ENCODE results near the gene OXTR.

OXTR gene

DNA sequence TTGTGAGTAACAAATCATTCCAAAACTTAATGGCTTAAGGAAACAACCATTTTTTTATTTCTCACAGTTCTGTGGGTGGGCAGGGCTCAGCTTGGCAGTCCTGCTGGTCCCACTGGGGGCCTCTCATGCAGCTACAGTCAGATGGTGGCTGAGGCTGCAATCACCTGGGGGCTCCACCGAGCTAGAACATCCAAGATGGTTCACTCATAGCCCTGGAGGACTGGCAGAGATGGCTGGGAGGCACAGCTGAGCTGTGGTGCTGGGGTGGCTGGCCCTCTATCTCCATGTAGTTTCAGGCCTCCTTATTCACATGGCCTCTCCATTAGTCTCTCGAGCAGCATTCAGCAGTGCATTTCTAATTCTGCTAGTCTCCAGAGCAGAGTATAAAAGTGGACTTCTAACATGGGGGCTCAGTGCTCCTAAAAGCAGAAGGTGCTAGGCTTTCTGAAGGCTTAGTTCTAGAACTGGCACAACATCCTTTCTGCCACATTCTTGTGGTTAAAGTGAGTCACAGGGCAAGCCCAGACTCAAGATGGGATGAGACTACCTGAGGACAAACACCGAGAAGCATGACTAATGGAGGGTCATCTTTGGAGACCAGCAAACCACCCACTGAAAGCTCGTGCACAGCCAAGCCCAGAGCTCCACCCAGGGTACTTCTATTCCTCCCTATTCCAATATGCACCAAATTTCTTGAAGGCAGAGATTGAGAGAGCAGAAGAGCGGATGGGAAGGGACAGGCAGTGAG lies 29.5 kb downstream of the OXTR start:
- Histone ChIP-seq H3K36me3 (ENCODE audit: control insufficient read depth in 2 of 2, insufficient read depth in 1 of 2, low read length in 2 of 2) (no peaks in the 10 kb centered on the region), H3K4me3 (ENCODE audit: low read depth, low read length) (no peak overlapping the region), H3K4me1 (ENCODE audit: control insufficient read depth, insufficient read depth, low read length) (peaks cover 11% of the 10 kb centered on the region; the same call in 1 of the 2 replicates), H3K27ac (ENCODE audit: extremely low read depth, low read depth, low read length) (no peak overlapping the region), H3K9me3 (ENCODE audit: control insufficient read depth, insufficient read depth, low read depth, low read length) (no peaks in the 10 kb centered on the region)
- ChIA-PET CTCF (interaction anchor here (0.6 to 3.2 kb wide), 6 partner anchors 26 to 982 kb away, joined by 3 to 25 read pairs (median 3); partner anchors contain the start of gene OXTR), POLR2A (interaction anchor here (1.0 to 1.8 kb wide), 2 partner anchors 8 to 239 kb away, joined by 5 read pairs; partner anchors contain the start of gene LMCD1)
- TF ChIP-seq ZNF37A (tag by site-specific recombination; IDR thresholded peaks at IDR 0.05) = no peak
- 0 out of 2 replicates have a peak, but pooled peaks have one; percentile 77 for TF ChIP-seq RBAK (tag by site-specific recombination; IDR thresholded peaks at IDR 0.05)
- TF ChIP-seq ZNF521 (tag by site-specific recombination; IDR thresholded peaks at IDR 0.05) = no peak
- 0 out of 2 replicates have a peak, but pooled peaks have one; percentile 5 for TF ChIP-seq EGR2 (tag by site-specific recombination; IDR thresholded peaks at IDR 0.05; ENCODE audit: low read depth)
- TF ChIP-seq ZNF768 (tag by site-specific recombination; IDR thresholded peaks at IDR 0.05) = no peak
- TF ChIP-seq ZFHX2 (tag by site-specific recombination; conservative IDR thresholded peaks at IDR 0.05) = peak; percentile 28; the same call in 1 of the 2 replicates
- peak; percentile 28; the same call in 1 of the 2 replicates for TF ChIP-seq KLF8 (tag by site-specific recombination; IDR thresholded peaks at IDR 0.05)
- TF ChIP-seq ZNF366 (tag by site-specific recombination; conservative IDR thresholded peaks at IDR 0.05) = peak; percentile 52

DNA sequence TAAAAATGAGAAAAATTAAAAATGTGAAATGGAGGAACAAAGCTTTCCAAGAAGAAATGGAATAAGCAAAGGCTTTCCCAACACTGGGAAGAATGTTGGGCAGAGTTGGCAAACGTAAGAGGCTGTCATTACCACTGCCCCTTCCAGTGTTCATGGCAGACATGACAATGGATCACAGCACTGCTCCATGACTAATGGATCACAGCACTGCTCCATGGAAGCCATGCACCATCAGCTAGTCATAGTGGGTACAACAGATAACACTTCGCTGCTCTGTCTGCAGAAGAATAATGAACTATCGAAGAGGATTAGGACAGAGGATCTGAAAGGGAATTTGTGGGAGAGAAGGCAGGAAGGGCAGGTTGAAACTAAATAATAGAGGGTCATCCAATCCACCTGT lies 30.8 kb downstream of the OXTR start:
- Histone ChIP-seq H3K4me1 (ENCODE audit: control insufficient read depth, insufficient read depth, low read length) (peaks cover 11% of the 10 kb centered on the region; the same call in 1 of the 2 replicates), H3K4me3 (ENCODE audit: low read depth, low read length) (no peak overlapping the region), H3K27ac (ENCODE audit: extremely low read depth, low read depth, low read length) (no peak overlapping the region), H3K9me3 (ENCODE audit: control insufficient read depth, insufficient read depth, low read depth, low read length) (no peaks in the 10 kb centered on the region), H3K36me3 (ENCODE audit: control insufficient read depth in 2 of 2, insufficient read depth in 1 of 2, low read length in 2 of 2) (no peaks in the 10 kb centered on the region)
- CTCF ChIA-PET = interaction anchor here (0.9 kb wide), 1 partner anchor 31 kb away, joined by 3 read pairs; no protein-coding TSS in a partner anchor
- TF ChIP-seq ZBTB17 (tag by site-specific recombination; IDR thresholded peaks at IDR 0.05) (peak; percentile 87), ZNF223 (tag by site-specific recombination; IDR thresholded peaks at IDR 0.05) (no peak)
- POLR2A ChIA-PET = no interaction called here

GRCh38 chr3:8737823-8738222 lies 31.6 kb downstream of the OXTR start:
- Histone ChIP-seq H3K9me3 (ENCODE audit: control insufficient read depth, insufficient read depth, low read depth, low read length) (no peaks in the 10 kb centered on the region), H3K36me3 (ENCODE audit: control insufficient read depth in 2 of 2, insufficient read depth in 1 of 2, low read length in 2 of 2) (no peaks in the 10 kb centered on the region), H3K27ac (ENCODE audit: extremely low read depth, low read depth, low read length) (no peak overlapping the region), H3K4me3 (ENCODE audit: low read depth, low read length) (no peak overlapping the region), H3K4me1 (ENCODE audit: control insufficient read depth, insufficient read depth, low read length) (peaks cover 11% of the 10 kb centered on the region; the same call in 1 of the 2 replicates)
- TF ChIP-seq ZNF596 (tag by site-specific recombination; IDR thresholded peaks at IDR 0.05) (peak; percentile 90), ZNF843 (tag by site-specific recombination; IDR thresholded peaks at IDR 0.05) (no peak)
- POLR2A ChIA-PET = no interaction called here
- CTCF ChIA-PET = interaction anchor here (0.9 kb wide), 1 partner anchor 30 kb away, joined by 3 read pairs; no protein-coding TSS in a partner anchor

- Histone ChIP-seq H3K36me3 (ENCODE audit: control insufficient read depth in 2 of 2, insufficient read depth in 1 of 2, low read length in 2 of 2) (no peaks in the 10 kb centered on the region), H3K9me3 (ENCODE audit: control insufficient read depth, insufficient read depth, low read depth, low read length) (no peaks in the 10 kb centered on the region), H3K4me1 (ENCODE audit: control insufficient read depth, insufficient read depth, low read length) (peaks cover 11% of the 10 kb centered on the region; the same call in 1 of the 2 replicates), H3K4me3 (ENCODE audit: low read depth, low read length) (no peak overlapping the region), H3K27ac (ENCODE audit: extremely low read depth, low read depth, low read length) (no peak overlapping the region)
- TF ChIP-seq ELK4 (IDR thresholded peaks at IDR 0.05; ENCODE audit: borderline replicate concordance, low read depth, low read length) (no peak), ZNF274 (IDR thresholded peaks at IDR 0.05; ENCODE audit: low read length) (no peak), ZNF274 (tag by site-specific recombination; IDR thresholded peaks at IDR 0.05; ENCODE audit: borderline replicate concordance) (no peak), ZNF791 (tag by site-specific recombination; IDR thresholded peaks at IDR 0.05) (no peak), ZNF155 (tag by site-specific recombination; IDR thresholded peaks at IDR 0.05) (no peak), ZNF248 (tag by site-specific recombination; IDR thresholded peaks at IDR 0.05) (no peak), IKZF3 (tag by site-specific recombination; IDR thresholded peaks at IDR 0.05) (no peak)
- TF ChIP-seq, protein P1, sequence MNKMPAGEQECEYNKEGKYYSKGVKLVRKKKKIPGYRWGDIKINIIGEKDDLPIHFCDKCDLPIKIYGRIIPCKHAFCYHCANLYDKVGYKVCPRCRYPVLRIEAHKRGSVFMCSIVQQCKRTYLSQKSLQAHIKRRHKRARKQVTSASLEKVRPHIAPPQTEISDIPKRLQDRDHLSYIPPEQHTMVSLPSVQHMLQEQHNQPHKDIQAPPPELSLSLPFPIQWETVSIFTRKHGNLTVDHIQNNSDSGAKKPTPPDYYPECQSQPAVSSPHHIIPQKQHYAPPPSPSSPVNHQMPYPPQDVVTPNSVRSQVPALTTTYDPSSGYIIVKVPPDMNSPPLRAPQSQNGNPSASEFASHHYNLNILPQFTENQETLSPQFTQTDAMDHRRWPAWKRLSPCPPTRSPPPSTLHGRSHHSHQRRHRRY (tag by site-specific recombination; IDR thresholded peaks at IDR 0.05) = no peak
- TF ChIP-seq, protein P2, sequence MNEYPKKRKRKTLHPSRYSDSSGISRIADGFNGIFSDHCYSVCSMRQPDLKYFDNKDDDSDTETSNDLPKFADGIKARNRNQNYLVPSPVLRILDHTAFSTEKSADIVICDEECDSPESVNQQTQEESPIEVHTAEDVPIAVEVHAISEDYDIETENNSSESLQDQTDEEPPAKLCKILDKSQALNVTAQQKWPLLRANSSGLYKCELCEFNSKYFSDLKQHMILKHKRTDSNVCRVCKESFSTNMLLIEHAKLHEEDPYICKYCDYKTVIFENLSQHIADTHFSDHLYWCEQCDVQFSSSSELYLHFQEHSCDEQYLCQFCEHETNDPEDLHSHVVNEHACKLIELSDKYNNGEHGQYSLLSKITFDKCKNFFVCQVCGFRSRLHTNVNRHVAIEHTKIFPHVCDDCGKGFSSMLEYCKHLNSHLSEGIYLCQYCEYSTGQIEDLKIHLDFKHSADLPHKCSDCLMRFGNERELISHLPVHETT (tag by site-specific recombination; IDR thresholded peaks at IDR 0.05) = no peak
- TF ChIP-seq, protein P3, sequence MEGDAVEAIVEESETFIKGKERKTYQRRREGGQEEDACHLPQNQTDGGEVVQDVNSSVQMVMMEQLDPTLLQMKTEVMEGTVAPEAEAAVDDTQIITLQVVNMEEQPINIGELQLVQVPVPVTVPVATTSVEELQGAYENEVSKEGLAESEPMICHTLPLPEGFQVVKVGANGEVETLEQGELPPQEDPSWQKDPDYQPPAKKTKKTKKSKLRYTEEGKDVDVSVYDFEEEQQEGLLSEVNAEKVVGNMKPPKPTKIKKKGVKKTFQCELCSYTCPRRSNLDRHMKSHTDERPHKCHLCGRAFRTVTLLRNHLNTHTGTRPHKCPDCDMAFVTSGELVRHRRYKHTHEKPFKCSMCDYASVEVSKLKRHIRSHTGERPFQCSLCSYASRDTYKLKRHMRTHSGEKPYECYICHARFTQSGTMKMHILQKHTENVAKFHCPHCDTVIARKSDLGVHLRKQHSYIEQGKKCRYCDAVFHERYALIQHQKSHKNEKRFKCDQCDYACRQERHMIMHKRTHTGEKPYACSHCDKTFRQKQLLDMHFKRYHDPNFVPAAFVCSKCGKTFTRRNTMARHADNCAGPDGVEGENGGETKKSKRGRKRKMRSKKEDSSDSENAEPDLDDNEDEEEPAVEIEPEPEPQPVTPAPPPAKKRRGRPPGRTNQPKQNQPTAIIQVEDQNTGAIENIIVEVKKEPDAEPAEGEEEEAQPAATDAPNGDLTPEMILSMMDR (tag by site-specific recombination; IDR thresholded peaks at IDR 0.05) = no peak
- ChIA-PET CTCF (no interaction called here), POLR2A (no interaction called here)
These were observed 32.1 kb downstream of the OXTR start for GRCh38 chr3:8737301-8737700.
